Pulmonary artery endothelial cell (primary cell): Measurements from ENCODE around the gene TXNDC5. TPM values are rescaled to one million over a fixed set of nuclear protein-coding genes. Genes with fewer than 3 reads are reported as not detected.
"Not testable (repeated sequence)": the region's sequence is repeated elsewhere in the genome, so short reads cannot be mapped to it uniquely, and the experiment has no call there.

Source experiments
- DNase-seq: peaks from one replicate; pipeline ENCODE4 v3.0.0-alpha.2; 2011; ENCODE audit warnings: low read depth, low spot score
- total RNA-seq: library from RNA; depleted of rRNA; stranded (reverse); fragments of >200 nt; gene quantifications from 2 replicates; pipeline ENCODE4 v1.2.3, GENCODE V29; 2014

Gene TXNDC5
- total RNA-seq, 1 donor from 2014 or later, result 1,753 TPM

- DNase-seq, result no peak
These were observed 13.0 kb downstream of the TXNDC5 start for GRCh38 chr6:7897461-7898192.

- DNase-seq, result no peak
These were observed 14.1 kb downstream of the TXNDC5 start for GRCh38 chr6:7896465-7896987.

DNA sequence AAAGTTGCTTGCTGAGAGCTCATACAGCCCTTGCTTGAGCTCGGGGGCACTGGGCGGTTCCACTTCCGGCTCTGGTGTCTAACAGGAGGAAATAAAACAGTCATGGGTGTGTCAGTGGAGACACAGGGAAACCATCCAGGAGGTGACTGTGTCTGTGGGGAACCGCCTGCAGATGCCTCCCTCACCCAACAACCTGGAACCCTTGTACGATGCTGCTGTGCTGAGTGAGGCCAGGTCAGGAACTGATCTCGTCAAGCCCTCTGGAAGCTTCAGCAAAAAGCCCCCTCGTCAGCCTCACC is 15.5 kb downstream of the TXNDC5 start:
- no peak for DNase-seq

DNA sequence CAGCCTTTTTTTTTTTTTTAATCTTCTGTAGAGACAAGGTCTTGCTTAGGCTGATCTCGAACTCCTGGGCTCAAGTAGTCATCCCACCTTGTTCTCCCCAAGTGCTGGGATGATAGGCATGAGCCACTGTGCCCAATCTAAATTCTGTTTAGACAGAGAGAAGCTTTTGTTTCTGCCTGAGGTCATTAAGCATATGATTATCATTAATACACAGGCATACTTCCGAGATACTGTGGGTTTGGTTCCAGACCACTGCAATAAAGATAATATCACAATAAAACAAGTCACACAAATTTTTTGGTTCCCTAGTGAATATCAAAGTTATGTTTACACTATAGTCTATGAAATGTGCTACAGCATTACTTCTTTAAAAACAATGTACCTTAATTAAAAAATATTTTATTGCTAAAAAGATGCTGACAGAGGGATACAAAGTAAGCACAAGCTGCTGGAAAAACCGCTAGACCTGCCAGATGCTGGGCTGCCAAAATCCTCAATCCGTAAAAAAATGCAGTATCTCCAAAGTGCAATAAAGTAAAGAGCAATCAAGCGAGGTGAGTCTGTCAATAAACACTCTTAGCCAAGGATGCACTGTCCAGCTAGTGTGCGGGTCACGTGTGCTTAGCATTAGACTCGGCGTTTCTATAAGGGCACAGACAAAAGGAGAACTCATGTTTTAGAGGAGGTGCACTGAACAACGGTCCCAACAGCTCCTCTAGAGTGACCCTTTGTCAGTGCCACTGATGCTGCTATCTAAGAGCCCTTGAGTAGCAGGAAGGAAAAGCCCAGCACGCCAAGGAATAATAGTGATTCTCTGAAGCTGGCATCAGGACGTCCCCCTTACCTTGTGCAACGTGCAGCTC is 16.1 kb downstream of the TXNDC5 start:
- no peak for DNase-seq

- DNase-seq, result no peak
These were observed 17.2 kb downstream of the TXNDC5 start for GRCh38 chr6:7893342-7893741.

DNA sequence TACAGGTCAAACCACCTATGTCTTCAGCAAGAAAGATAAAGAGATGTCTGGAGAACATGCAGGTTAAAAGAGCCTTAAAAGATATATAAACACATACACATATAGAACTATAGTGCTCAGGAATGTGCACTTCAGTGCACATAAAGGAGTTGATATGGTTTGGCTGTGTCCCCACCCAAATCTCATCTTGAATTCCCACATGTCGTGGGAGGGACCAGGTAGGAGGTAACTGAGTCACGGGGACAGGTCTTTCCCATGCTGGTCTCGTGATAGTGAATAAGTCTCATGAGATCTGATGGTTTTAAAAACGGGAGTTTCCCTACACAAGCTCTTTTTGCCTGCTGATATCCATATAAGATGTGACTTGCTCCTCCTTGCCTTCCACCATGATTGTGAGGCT is 18.2 kb downstream of the TXNDC5 start:
- not testable (repeated sequence) for DNase-seq

GRCh38 chr6:7891078-7891872 is 19.3 kb downstream of the TXNDC5 start:
- DNase-seq, result no peak

DNA sequence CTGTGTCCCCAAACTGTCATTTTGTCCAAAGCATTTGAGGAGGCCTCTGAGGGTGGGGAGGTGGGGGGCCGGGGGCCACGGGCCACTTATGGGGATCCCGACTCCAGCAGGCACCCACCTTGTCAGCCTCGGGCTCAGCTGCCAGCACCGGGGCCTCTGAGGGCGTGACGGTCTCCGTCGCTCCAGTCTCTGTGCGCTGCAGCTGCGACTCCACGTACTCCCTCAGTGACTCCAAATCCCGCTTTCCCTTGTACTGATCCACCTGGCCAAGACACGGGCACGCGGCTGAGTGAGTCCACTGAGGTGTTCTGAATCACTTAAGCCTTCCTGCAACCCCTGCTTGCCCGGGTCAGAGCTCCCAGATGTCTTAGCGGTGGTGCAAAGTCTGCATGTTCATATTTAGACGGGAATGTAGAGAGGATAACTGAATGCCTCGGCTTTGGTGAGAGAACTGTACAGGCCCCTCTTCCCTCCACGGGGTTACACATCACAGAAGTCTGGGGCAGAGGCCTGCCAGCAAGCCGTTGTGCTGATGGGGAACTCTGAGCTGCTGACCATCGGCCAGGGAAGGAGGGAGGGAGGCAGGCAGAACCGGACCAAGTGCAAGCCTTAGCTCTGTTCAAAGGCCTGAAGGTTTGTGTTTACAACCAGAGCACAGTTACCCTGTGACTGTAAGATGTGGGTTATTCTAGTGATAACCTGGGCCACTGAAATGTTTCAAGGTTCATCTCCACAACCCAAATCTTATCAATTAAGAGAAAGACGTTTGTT is 21.8 kb downstream of the TXNDC5 start:
- DNase-seq, result no peak

DNA sequence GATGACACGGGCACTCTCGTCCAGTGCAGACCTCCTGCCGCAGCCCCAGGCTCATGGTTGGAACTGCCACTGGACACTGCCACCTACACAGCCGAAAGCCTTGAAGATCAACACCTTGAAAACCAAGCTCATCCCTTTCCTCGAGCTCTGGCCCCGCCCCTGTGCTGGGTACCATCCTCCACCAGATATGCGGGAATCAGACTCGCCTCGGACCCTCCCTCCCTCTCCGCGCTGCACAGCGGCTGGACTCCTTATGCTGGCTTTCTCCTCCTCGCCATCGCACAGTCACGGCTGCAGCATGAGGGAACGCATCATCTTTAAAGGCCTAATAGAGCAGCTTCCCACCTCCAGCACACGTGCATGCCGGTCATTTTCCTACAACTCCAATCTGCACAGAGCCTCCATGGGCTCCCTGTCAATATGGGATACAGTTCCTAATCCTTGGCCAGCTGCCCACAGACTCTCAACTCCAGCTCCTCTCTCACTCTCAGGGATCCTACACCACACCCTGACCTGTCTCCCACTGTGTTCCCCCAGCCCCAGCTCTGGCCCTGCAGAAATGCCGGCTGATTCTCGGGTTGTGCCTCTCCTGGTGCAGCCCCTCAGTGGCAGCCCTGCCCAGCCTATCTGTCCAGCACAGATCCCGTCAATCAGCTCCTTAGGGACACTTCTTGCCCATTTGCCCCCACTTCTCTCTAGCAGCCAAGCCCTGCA is 23.2 kb downstream of the TXNDC5 start:
- DNase-seq, result no peak

- no peak for DNase-seq
These were observed 24.5 kb downstream of the TXNDC5 start for GRCh38 chr6:7886132-7886531.

DNA sequence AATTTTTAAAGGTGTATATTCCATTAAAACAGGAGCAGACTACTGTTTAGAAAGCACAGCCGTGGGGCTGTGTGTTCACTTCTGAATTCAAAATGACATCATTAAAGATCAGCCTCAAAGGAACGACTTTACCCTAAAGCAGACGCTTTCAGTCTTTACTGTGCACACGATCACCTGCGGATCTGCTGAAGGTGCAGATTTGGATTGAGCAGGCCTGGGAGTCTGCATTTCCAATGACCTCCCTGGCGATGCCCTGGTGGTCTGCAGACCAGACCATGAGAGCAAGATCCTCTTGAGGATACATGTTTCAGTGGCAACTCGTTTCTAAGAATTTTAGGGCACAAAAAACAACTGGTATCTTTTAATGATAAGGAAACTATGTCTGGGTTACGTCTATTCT is 27.2 kb downstream of the TXNDC5 start:
- DNase-seq, result no peak

- no peak for DNase-seq
These were observed 27.9 kb downstream of the TXNDC5 start for GRCh38 chr6:7882505-7883257.

- DNase-seq, result no peak
These were observed 28.7 kb downstream of the TXNDC5 start for GRCh38 chr6:7881765-7882500.

DNA sequence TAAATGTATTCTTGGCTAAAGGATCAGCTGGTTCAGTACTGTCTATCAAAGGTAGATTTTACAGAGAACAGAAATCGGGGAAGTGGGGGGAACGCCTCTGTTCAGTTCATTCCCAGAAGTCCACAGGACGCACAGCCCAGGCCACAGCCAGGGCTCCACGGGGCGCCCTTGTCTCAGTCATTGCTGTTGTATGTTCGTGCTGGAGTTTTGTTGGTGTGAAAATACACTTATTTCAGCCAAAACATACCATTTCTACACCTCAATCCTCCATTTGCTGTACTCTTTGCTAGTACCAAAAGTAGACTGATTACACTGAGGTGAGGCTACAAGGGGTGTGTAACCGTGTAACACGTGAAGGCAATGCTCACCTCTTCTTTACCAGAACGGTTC is 29.9 kb downstream of the TXNDC5 start:
- no peak for DNase-seq

DNA sequence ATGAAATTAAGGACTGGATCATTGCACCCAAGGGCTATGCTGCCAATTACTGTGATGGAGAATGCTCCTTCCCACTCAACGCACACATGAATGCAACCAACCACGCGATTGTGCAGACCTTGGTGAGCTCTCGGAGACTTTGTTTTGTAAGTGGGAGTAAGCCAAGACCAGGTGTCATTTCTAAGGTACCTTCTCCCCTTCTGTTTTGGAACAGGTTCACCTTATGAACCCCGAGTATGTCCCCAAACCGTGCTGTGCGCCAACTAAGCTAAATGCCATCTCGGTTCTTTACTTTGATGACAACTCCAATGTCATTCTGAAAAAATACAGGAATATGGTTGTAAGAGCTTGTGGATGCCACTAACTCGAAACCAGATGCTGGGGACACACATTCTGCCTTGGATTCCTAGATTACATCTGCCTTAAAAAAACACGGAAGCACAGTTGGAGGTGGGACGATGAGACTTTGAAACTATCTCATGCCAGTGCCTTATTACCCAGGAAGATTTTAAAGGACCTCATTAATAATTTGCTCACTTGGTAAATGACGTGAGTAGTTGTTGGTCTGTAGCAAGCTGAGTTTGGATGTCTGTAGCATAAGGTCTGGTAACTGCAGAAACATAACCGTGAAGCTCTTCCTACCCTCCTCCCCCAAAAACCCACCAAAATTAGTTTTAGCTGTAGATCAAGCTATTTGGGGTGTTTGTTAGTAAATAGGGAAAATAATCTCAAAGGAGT is 30.4 kb downstream of the TXNDC5 start:
- no peak for DNase-seq

GRCh38 chr6:7879579-7879978 is 31.0 kb downstream of the TXNDC5 start:
- DNase-seq, result no peak

- DNase-seq, result no peak
These were observed 31.5 kb downstream of the TXNDC5 start for GRCh38 chr6:7879043-7879442.

DNA sequence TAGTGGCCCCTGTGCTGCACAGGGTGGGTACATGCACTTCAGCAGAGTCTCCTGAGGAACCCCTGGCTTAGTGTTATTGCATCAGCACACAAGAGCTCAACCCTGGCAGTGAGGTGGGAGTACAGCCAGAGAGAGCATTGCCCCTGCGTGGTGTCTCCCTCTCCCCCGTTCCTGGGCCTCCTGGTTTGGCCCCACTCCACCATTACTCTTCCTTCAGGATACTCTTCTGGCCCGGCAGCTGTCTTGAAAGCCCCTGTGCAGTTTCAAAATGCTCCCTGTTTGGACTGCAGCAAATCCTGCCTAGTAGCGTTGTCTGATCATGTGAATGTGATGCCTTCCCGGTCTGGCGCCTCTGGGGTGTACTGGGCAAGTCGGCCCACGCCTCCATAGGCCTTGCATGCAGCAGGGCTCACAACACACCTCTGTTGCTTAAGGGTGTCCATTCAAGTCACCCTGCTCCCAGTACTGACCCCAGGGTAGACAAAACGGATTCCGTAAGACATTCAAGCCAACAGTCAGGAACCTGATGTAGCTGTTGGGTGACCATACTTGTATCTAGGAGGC is 32.1 kb downstream of the TXNDC5 start:
- no peak for DNase-seq
